ENCODE data around the gene RNF26. TPM values are rescaled to one million over a fixed set of nuclear protein-coding genes. Genes with fewer than 3 reads are reported as not detected.

The RNF26 gene
- total RNA-seq, 1 experiment from 2014 or later = 45.6 TPM

- Histone ChIP-seq H3K27me3 (ENCODE audit: insufficient read depth, low read length) (peaks cover 6% of the 10 kb centered on the region; the same call in 1 of the 2 replicates), H3K36me3 (ENCODE audit: control insufficient read depth in 1 of 2, insufficient read depth in 2 of 2, low read length in 2 of 2) (no peaks in the 10 kb centered on the region), H3K4me2 (ENCODE audit: low read length) (peak overlapping the region; percentile 54), H4K20me1 (ENCODE audit: insufficient read depth) (no peaks in the 10 kb centered on the region), H3K4me3 (replicated peaks in 1 of 2; ENCODE audit: low read depth in 1 of 2, low read length in 2 of 2) (no peak overlapping the region), H3K9ac (ENCODE audit: low read length) (no peak overlapping the region), H3K4me1 (ENCODE audit: control insufficient read depth in 1 of 2, insufficient read depth in 2 of 2, low read length in 2 of 2) (peaks cover 38 to 57% of the 10 kb centered on the region in 2 experiments), H2AFZ (ENCODE audit: low read depth, low read length, poor library complexity, severe bottlenecking) (no peak overlapping the region), H3K9me2 (ENCODE audit: insufficient read depth) (no peaks in the 10 kb centered on the region), H3K27ac (ENCODE audit: low read depth, low read length) (no peak overlapping the region), H3K79me2 (ENCODE audit: insufficient read depth, low read length) (no peaks in the 10 kb centered on the region), H3K9me3 (ENCODE audit: control insufficient read depth in 1 of 2, insufficient read depth in 1 of 2, low read depth in 1 of 2, low read length in 2 of 2) (no peaks in the 10 kb centered on the region)
- ChIA-PET CTCF (interaction anchor here (1.0 to 3.4 kb wide), 6 partner anchors 12 to 106 kb away, joined by 3 to 24 read pairs (median 6); partner anchors contain the start of gene USP2), POLR2A (no interaction called here), RAD21 (ENCODE audit: low non-redundant PET in 1 of 2, low total read pairs in 2 of 2, uncharacterized antibody in 2 of 2, unreplicated experiment in 2 of 2) (interaction anchor here (0.5 to 1.4 kb wide), 3 partner anchors 12 to 362 kb away, joined by 3 read pairs; no protein-coding TSS in a partner anchor)
- intact Hi-C loops (cut with micrococcal nuclease) = no loop called here
- no TSS peak for BruUV-seq (replicated peaks)
- no peak for DNase-seq (ENCODE audit: low read depth, low spot score)
- no peak for TF ChIP-seq ELF1 (IDR thresholded peaks at IDR 0.05; ENCODE audit: borderline replicate concordance, low read depth)
- no peak for TF ChIP-seq EZH2 (IDR thresholded peaks at IDR 0.05)
- TF ChIP-seq CBX3 (IDR thresholded peaks at IDR 0.05; ENCODE audit: low read depth) = no peak
- no peak for TF ChIP-seq ZFX (IDR thresholded peaks at IDR 0.05)
- TF ChIP-seq CEBPB (IDR thresholded peaks at IDR 0.05; ENCODE audit: low read depth) = no peak
- TF ChIP-seq EZH2phosphoT487 (IDR thresholded peaks at IDR 0.05; ENCODE audit: borderline replicate concordance) = no peak
- TF ChIP-seq CTCF (IDR thresholded peaks at IDR 0.05 in 2 of 3, conservative IDR thresholded peaks at IDR 0.05 in 1 of 3; ENCODE audit: borderline replicate concordance in 1 of 3, insufficient read depth in 1 of 3, low read depth in 2 of 3, low read length in 2 of 3) = no peak
- no peak for TF ChIP-seq SRF (IDR thresholded peaks at IDR 0.05; ENCODE audit: low read depth)
- TF ChIP-seq FOSL1 (IDR thresholded peaks at IDR 0.05; ENCODE audit: low read depth) = no peak
- no peak for TF ChIP-seq ZNF274 (IDR thresholded peaks at IDR 0.05; ENCODE audit: low read depth, low read length)
- no peak for TF ChIP-seq SIN3A (IDR thresholded peaks at IDR 0.05; ENCODE audit: low read depth)
- no peak for TF ChIP-seq JUND (IDR thresholded peaks at IDR 0.05)
- no peak for TF ChIP-seq MAX (IDR thresholded peaks at IDR 0.05)
- peak; percentile 21; the same call in 1 of the 2 replicates for ATAC-seq
These were observed 34.1 kb downstream of the RNF26 start for GRCh38 chr11:119368121-119369034.

Measured in HCT116 (cell line).